Testis (tissue), 3 donors: ENCODE measurements around the gene GRB14. TPM values are rescaled to one million over a fixed set of nuclear protein-coding genes. Genes with fewer than 3 reads are reported as not detected.

Source experiments
- DNase-seq: peaks from one replicate; pipeline ENCODE4 v3.0.0-alpha.2; 2019
- H3K27ac ChIP-seq, 2 donors: fragments of 200-600 bp; sonication (generic); one replicate each; pipeline ENCODE4 v1.5.1; 2019
- H3K27me3 ChIP-seq: fragments of 200-600 bp; sonication (generic); one replicate; pipeline ENCODE4 v1.5.1; 2019
- H3K36me3 ChIP-seq: fragments of 200-600 bp; sonication (generic); one replicate; pipeline ENCODE4 v1.5.1; 2017; ENCODE audit warnings: low read depth; ENCODE audit errors: missing control alignments
- H3K4me1 ChIP-seq: fragments of 200-600 bp; sonication (generic); one replicate; pipeline ENCODE4 v1.5.1; 2019
- H3K4me3 ChIP-seq, 2 donors: fragments of 200-600 bp; sonication (generic); one replicate each; pipeline ENCODE4 v1.5.1; 2017 to 2019
- H3K9me3 ChIP-seq: fragments of 200-600 bp; sonication (generic); one replicate; pipeline ENCODE4 v1.5.1; 2017
- CTCF ChIP-seq, 3 experiments: fragments of 450-650 bp in 2 of 3; fragments of 200-600 bp in 1 of 3; sonication (generic) in 1 of 3; IDR thresholded peaks; one replicate each; pipeline ENCODE4 v1.5.1; 2016 to 2019; ENCODE audit warnings: antibody characterized with exemption in 3 of 3, mild to moderate bottlenecking in 2 of 3, moderate library complexity in 1 of 3
- POLR2A ChIP-seq: fragments of 450-650 bp; IDR thresholded peaks from one replicate; pipeline ENCODE4 v1.6.1; 2017; ENCODE audit warnings: antibody characterized with exemption, mild to moderate bottlenecking, moderate library complexity
- WGBS, 2 donors: methylation state at CpG; one replicate each; pipeline ENCODE4 v1.1.5; 2018; 5-methylcytosine and 5-hydroxymethylcytosine counted together
- intact Hi-C: fragments of 100-400 bp; cut with DNase I; formaldehyde crosslinking; loops from one replicate; pipeline ENCODE4 v1.15.1; 2023; ENCODE audit warnings: low total_unique reads
- polyA plus RNA-seq: library from polyadenylated mRNA; stranded (reverse); fragments of 350-450 nt; fragmentation: Illumina TruSeq; extraction: RNeasy Lipid Tissue Mini Kit (QIAGEN cat#74804); gene quantifications from one replicate; pipeline ENCODE4 v1.2.3, GENCODE V29; 2014; ENCODE audit warnings: low read depth, low replicate concordance; ENCODE audit not compliant: insufficient read depth
- total RNA-seq, 2 donors: library from RNA; depleted of rRNA; stranded (reverse); fragments of >200 nt; gene quantifications; one replicate each; pipeline ENCODE4 v1.2.3, GENCODE V29; 2016

GRB14 gene
- total and polyA plus RNA-seq, 3 donors from 2014 or later = 30.6 to 67.3 (median 59.0) TPM

- Histone ChIP-seq H3K36me3 (no peaks in the 10 kb centered on the region), H3K4me3 (no peak overlapping the region), H3K27ac (no peak overlapping the region), H3K4me1 (no peaks in the 10 kb centered on the region), H3K9me3 (no peaks in the 10 kb centered on the region), H3K27me3 (no peaks in the 10 kb centered on the region)
- WGBS, 2 donors = 89 to 90% methylated on average over 5 of the region's 5 CpGs
- TF ChIP-seq CTCF (IDR thresholded peaks at IDR 0.05) = no peak
- no peak for TF ChIP-seq POLR2A
- intact Hi-C loops = no loop called here
- DNase-seq = no peak
Measured at GRCh38 chr2:164464376-164464775, 156.9 kb downstream of the GRB14 start.

- TF ChIP-seq CTCF (IDR thresholded peaks at IDR 0.05) (no peak), POLR2A (no peak)
- Histone ChIP-seq H3K36me3 (no peaks in the 10 kb centered on the region), H3K4me1 (no peaks in the 10 kb centered on the region), H3K9me3 (no peaks in the 10 kb centered on the region), H3K27me3 (no peaks in the 10 kb centered on the region), H3K27ac (no peak overlapping the region), H3K4me3 (no peak overlapping the region)
- 53 to 71% methylated on average over 2 of the region's 2 CpGs for WGBS, 2 donors
- DNase-seq = peak; percentile 27
- intact Hi-C loops = no loop called here
Measured at GRCh38 chr2:164458792-164459191, 162.5 kb downstream of the GRB14 start.

- WGBS, 2 donors = 82 to 94% methylated on average over 1 of the region's 1 CpG
- no peaks in the 10 kb centered on the region for H3K27me3 ChIP-seq
- intact Hi-C loops = no loop called here
- no peaks in the 10 kb centered on the region for H3K4me1 ChIP-seq
- no peak overlapping the region for H3K4me3 ChIP-seq
- H3K27ac ChIP-seq = no peak overlapping the region
- no peak for TF ChIP-seq POLR2A
- TF ChIP-seq CTCF (IDR thresholded peaks at IDR 0.05) = no peak
- H3K36me3 ChIP-seq = no peaks in the 10 kb centered on the region
- H3K9me3 ChIP-seq = no peaks in the 10 kb centered on the region
- DNase-seq = no peak
Measured at GRCh38 chr2:164457271-164457670, 164.0 kb downstream of the GRB14 start.

GRCh38 chr2:164456619-164457018 is 164.7 kb downstream of the GRB14 start:
- TF ChIP-seq CTCF (IDR thresholded peaks at IDR 0.05) (no peak), POLR2A (no peak)
- no peak for DNase-seq
- Histone ChIP-seq H3K36me3 (no peaks in the 10 kb centered on the region), H3K27ac (no peak overlapping the region), H3K4me3 (no peak overlapping the region), H3K9me3 (no peaks in the 10 kb centered on the region), H3K4me1 (no peaks in the 10 kb centered on the region), H3K27me3 (no peaks in the 10 kb centered on the region)
- intact Hi-C loops = no loop called here
- 55 to 60% methylated on average over 4 of the region's 4 CpGs for WGBS, 2 donors

GRCh38 chr2:164453656-164454305 is 167.5 kb downstream of the GRB14 start:
- no peaks in the 10 kb centered on the region for H3K36me3 ChIP-seq
- intact Hi-C loops = no loop called here
- H3K4me1 ChIP-seq = no peaks in the 10 kb centered on the region
- H3K27me3 ChIP-seq = no peaks in the 10 kb centered on the region
- no peak overlapping the region for H3K4me3 ChIP-seq
- 60 to 63% methylated on average over 5 of the region's 5 CpGs for WGBS, 2 donors
- no peak for DNase-seq
- TF ChIP-seq CTCF (IDR thresholded peaks at IDR 0.05) (no peak), POLR2A (no peak)
- H3K27ac ChIP-seq = no peak overlapping the region
- H3K9me3 ChIP-seq = no peaks in the 10 kb centered on the region
